H7 (cell line): ENCODE data around the gene RNGTT. TPM values are rescaled to one million over a fixed set of nuclear protein-coding genes. Genes with fewer than 3 reads are reported as not detected.
"Not testable (repeated sequence)": the region's sequence is repeated elsewhere in the genome, so short reads cannot be mapped to it uniquely, and the experiment has no call there.

Source experiments
- DNase-seq: peaks from one replicate; pipeline ENCODE4 v3.0.0; 2012
- H3K27me3 ChIP-seq: 2 replicates; pipeline ENCODE4 v1.6.0; 2011; ENCODE audit warnings: mild to moderate bottlenecking, low read length; ENCODE audit not compliant: control insufficient read depth, insufficient read depth
- H3K36me3 ChIP-seq: replicated peaks from 2 replicates; pipeline ENCODE4 v1.5.1; 2011; ENCODE audit warnings: low read length; ENCODE audit not compliant: control insufficient read depth, insufficient read depth
- H3K4me3 ChIP-seq: 2 replicates; pipeline ENCODE4 v1.5.1; 2011; ENCODE audit warnings: low read depth, mild to moderate bottlenecking, control low read depth, low read length, moderate library complexity; ENCODE audit not compliant: insufficient read depth
- total RNA-seq: library from RNA; depleted of rRNA; stranded (reverse); fragments of >200 nt; shearing (Covaris generic); gene quantifications from 2 replicates; pipeline ENCODE4 v1.2.3, GENCODE V29; 2014

The RNGTT gene
- total RNA-seq, 1 experiment from 2014 or later, result 26.9 TPM

DNA sequence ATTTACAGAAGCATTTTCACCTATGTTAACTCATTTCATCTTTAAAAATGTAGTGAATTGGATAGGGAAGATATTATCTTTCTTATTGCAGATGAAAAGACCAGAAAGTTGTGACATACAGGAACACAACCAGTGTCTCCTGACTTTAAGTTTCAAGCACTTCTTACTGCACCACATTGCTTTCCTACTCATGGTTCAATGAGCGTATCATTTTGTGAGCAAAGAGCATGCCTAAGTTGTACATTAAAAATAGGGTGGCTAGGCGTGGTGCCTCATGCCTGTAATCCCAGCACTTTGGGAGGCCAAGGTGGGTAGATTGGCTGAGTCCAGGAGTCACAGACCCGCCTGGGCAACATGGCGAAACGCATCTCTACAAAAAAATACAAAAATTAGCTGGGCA lies 21.2 kb upstream of the RNGTT start:
- H3K36me3 ChIP-seq, result no peaks in the 10 kb centered on the region
- H3K4me3 ChIP-seq, result no peak overlapping the region
- no peak for DNase-seq
- no peaks in the 10 kb centered on the region for H3K27me3 ChIP-seq

DNA sequence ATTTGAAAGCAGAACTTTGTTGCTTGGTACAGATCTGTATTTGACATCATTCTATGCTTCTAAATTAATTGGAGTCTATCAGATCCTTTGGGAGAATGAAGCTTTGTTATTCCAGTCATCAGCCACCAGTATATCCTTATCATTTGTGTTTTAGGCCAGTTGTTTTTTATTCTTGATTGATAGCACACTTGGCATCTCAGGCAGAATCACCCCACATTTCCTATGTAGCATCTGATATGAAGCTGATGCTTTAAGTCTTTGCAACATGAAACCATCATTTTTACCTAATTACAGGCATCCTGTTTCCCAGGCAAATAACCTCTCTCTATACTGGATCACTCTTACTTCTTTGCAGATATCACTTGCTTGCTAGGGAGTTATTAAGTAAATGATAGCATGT lies 20.7 kb upstream of the RNGTT start:
- Histone ChIP-seq H3K36me3 (no peaks in the 10 kb centered on the region), H3K4me3 (no peak overlapping the region), H3K27me3 (no peaks in the 10 kb centered on the region)
- DNase-seq, result no peak

DNA sequence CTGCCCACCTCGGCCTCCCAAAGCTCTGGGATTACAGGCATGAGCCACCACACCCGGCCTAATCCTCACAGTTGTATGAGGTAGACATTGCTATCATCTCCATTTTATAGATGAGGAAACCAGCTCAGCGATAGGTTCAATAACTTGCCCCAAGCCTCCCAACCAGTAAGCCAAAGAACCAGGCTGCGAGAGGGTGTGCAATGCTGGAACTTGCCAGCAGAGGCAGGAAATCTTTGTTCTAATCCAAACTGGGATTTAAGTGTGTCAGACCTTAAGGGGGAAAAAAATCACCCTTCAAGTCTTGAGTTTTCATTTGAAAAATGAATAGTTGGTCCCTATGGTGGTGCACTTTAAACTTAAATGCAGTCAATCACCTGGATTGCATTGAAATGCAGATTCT lies 20.1 kb upstream of the RNGTT start:
- Histone ChIP-seq H3K4me3 (no peak overlapping the region), H3K36me3 (no peaks in the 10 kb centered on the region), H3K27me3 (no peaks in the 10 kb centered on the region)
- no peak for DNase-seq

DNA sequence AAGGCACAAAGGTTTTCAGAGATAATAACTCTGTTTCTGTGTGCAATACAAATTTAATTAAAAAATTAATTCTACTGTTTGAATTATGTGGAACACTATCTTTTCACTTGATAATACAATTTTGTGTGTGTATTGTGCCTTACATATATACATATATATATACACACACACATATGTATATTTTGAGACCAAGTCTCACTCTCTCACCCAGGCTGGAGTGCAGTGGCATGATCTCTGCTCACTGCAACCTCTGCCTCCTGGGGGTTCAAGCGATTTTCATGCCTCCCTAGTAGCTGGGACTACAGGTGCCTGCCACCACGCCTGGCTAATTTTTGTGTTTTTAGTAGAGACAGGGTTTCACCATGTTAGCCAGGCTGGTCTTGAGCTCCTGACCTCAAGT lies 19.7 kb upstream of the RNGTT start:
- not testable (repeated sequence) for DNase-seq, H3K36me3 ChIP-seq, H3K4me3 ChIP-seq, H3K27me3 ChIP-seq

DNA sequence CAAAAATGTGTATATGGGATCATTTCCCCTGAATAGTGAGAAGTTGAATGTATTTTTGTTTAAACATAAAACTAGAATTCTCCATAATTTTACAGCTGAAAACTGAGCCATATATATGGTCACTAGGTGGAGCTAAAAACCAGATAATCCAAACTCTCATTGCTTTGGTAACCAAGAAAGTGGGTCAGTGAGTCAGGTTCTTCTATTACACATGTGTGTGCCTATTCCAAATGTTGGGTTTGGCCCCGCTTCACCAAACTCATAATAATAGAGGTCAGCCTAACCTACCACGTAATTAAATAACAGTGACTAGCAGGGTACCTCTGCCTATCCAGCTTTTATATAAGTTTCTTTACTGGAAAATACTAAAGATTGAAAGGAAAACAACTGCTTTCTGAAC lies 19.3 kb upstream of the RNGTT start:
- no peak for DNase-seq
- Histone ChIP-seq H3K27me3 (no peaks in the 10 kb centered on the region), H3K4me3 (no peak overlapping the region)

DNA sequence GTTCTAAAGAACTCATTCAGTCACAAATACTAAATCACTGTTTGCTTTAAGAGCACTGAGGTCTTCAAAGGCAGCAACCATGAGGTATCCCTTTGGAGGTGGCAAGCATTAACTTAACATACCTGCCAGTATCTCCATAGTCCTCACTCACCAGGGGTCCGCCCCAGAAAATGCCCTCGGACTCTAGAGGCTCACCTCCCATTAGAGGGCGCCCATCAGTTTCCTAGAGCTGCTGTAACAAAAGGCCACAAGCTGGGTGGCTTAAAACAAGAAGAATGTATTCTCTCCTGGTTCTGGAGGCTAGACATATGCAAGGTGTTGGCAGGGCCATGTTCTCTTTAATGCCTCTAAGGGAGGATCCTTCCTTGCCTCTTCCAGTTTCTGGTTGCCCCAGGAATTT lies 12.0 kb upstream of the RNGTT start:
- DNase-seq, result no peak
- no peak overlapping the region for H3K4me3 ChIP-seq
- H3K36me3 ChIP-seq, result no peaks in the 10 kb centered on the region
- H3K27me3 ChIP-seq, result peaks cover 58% of the 10 kb centered on the region

More for the DNA sequence above, 19.3 kb upstream of the RNGTT start:
- H3K36me3 ChIP-seq, result no peaks in the 10 kb centered on the region

DNA sequence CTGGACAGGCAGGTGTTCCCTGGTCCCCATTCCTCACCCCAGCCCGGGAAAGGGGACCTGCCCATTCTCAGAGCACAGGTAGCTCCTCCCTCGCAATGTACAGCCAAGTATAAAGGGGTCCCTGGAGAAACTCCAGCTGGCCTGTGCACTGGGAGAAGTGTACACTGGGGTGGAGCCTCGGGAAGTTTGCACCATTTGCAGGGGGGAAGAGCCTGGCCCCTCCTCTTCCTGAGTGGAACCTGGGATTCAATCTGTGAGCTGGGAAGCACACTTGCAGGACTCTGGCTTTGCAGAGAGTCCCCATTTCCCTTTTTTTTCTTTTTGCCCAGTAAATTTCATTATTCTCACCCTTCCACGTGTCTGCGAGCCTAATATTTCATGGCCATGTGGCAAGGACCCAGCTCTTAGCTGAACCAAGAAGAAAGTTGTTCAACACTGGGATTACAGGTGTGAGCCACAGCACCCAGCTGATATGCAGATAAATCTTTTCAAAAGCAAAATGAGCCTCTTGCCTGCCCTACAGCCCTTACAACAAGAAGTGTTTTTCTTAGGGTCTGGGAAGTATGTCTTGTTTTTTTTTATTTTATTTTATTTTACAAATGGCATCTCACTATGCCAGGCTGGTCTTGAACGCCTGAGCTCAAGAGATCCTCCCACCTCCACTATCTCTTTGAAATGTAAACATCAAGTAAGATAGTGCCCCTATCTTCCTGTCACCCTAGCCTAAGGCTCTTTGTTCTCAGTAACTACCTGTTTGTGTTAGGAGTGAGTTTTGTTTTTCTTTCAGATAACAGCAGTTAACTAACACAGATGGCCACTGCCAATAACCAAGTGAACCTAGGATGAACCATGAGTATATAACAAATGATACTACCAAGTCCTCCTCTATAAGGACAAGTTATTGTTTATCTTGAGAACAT lies 9.3 kb upstream of the RNGTT start:
- no peak for DNase-seq
- H3K36me3 ChIP-seq, result no peaks in the 10 kb centered on the region
- no peak overlapping the region for H3K4me3 ChIP-seq
- peaks cover 62% of the 10 kb centered on the region for H3K27me3 ChIP-seq

DNA sequence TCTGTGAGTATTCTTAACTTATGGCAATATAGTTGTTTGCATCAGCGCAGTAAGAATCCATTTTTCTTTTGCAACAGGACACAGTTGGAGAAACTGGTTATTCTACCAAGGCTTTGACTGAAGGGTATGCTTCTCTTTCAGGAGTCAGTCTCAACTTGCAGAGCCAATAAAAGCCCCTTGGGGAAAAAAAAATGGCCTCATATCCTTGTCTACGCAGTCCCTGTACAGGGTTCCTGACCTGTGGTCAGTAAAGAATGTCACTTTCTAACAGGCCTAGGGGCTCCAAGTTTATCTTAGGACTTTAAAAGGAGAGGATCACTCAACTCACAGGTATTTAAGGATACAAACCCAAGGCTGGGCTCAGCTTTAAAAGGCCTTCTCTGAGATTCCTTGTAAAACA lies 6.9 kb upstream of the RNGTT start:
- H3K36me3 ChIP-seq, result no peaks in the 10 kb centered on the region
- DNase-seq, result no peak
- H3K4me3 ChIP-seq, result no peak overlapping the region
- peaks cover 49% of the 10 kb centered on the region for H3K27me3 ChIP-seq

DNA sequence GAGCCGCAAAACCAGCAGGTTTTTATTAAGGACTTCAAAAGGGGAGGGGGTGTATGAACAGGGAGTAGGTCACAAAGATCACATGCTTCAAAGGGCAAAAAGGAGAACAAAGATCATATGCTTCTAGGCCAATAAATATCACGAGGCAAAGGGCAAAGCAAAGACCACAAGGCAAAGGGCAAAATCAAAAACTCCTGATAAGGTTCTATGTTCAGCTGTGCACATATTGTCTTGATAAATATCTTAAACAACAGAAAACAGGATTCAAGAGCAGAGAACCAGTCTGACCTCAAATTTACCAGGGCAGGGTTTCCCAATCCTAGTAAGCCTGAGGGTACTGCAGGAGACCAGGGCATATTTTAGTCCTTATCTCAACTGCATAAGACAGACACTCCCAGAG lies 5.8 kb upstream of the RNGTT start:
- not testable (repeated sequence) for DNase-seq, H3K4me3 ChIP-seq, H3K36me3 ChIP-seq
- H3K27me3 ChIP-seq, result peaks cover 39% of the 10 kb centered on the region

DNA sequence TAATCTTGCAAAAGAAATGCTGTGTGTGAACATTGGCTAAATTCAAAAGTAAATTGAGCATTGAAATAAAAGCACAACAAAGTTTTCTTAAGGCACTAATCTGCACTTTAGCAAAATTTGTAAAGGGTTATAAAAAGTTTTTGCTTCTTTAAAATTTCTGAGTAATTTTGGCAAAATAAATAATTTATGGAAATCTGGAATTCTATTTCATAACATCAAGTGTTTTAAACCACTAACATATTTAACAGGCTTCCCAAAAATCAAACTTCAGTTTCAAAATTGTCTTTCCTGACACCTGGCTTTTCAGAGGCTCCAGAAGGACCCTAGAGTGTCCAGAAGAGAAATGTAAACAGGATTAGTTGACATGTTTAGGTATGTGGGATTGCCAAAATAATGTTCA lies 4.5 kb upstream of the RNGTT start:
- no peak for DNase-seq
- no peak overlapping the region for H3K4me3 ChIP-seq
- H3K36me3 ChIP-seq, result no peaks in the 10 kb centered on the region
- H3K27me3 ChIP-seq, result peaks cover 28% of the 10 kb centered on the region

DNA sequence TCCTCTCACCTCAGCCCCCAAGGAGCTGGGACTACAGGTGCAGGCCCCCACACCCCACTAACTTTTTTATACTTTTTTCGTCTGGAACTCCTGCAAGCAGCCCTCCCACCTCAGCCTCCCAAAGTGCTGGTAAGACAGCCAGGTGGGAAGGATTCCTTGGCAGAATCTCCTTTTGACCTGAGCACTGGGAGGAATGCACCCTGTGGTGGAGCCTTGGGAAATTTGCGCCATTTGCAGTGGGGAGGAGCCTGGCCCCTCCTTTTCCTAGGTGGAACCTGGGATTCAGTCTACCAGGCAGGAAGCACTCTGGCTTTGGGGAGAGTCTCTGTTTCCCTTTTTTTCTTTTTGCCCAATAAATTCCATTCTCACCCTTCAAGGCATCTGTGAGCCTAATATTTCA lies 2.3 kb upstream of the RNGTT start:
- Histone ChIP-seq H3K36me3 (no peaks in the 10 kb centered on the region), H3K4me3 (no peak overlapping the region), H3K27me3 (peaks cover 7% of the 10 kb centered on the region)
- no peak for DNase-seq

DNA sequence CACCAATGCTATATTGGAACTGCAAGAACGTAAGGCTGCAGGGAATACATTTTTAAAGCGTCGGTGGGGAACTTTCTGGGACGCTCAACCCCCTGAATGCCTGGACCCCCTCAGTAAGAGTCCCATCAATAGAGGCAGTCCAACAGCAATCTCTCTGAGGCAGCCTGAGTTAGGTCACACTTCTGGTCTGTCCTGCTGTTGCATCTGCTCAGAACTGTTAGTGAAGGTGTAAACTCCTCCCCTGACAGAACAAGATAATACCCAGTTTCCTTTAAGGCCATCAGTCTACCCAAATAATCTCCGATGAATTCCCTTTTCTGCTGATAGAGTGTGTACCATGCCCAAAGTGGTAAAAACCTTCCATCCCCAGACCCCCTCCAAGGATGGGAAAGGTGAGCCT lies 1.1 kb upstream of the RNGTT start:
- DNase-seq, result no peak
- Histone ChIP-seq H3K36me3 (no peaks in the 10 kb centered on the region), H3K27me3 (no peaks in the 10 kb centered on the region; the same call in 1 of the 2 replicates), H3K4me3 (no peak overlapping the region)

DNA sequence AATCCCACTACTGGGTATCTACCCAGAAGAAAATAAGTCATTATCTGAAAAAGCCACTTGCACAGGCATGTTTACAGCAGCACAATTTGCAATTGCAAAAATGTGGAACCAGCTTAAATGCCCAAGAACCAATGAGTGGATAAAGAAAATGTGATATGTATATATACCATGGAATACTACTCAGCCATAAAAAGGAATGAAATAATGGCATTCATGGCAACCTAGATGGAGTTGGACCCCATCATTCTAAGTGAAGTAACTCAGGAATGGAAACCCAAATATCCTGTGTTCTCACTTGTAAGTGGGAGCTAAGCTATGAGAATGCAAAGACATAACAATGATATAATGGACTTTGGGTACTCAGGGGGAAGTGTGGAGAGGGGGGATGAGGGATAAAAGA lies 4.6 kb downstream of the RNGTT start:
- H3K4me3 ChIP-seq, result no peak overlapping the region
- DNase-seq, result no peak

DNA sequence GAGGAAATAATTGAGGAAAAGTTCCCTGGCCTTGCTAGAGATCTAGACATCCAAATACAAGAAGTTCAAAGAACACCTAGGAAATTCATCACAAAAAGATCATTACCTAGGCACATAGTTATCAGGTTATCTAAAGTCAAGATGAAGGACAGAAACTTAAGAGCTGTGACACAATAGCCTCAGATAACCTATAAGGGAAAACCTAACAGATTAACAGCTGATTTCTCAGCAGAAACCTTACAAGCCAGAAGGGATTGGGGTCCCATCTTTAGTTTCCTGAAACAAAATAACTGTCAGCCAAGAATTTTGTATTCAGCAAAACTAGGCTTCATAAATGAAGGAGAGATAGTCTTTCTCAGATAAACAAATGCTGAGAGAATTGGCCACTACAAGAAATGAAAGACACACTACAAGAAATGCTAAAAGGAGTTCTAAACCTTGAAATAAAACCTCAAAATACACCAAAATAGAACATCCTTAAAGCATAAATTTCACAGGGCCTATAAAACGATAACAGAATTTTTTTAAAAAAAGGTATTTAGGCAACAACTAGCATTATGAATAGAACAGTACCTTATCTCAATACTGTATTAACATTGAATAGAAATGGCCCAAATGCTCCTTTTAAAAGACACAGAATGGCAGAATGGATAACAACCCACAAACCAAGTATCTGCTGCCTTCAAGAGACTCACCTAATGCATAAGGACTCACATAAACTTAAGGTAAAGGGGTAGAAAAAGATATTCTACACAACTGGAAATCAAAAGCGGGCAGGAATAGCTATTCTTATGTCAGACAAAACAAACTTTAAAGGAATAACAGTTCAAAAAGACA lies 9.7 kb downstream of the RNGTT start:
- no peaks in the 10 kb centered on the region for H3K36me3 ChIP-seq
- no peak overlapping the region for H3K4me3 ChIP-seq
- no peak for DNase-seq
- no peaks in the 10 kb centered on the region for H3K27me3 ChIP-seq

More for the DNA sequence above, 4.6 kb downstream of the RNGTT start:
- Histone ChIP-seq H3K36me3 (no peaks in the 10 kb centered on the region), H3K27me3 (no peaks in the 10 kb centered on the region)
